DOHH2 (cell line): ENCODE data around the gene GUCY2D.

Experiments used
- CTCF ChIP-seq: fragments of 200-600 bp; sonication (generic); IDR thresholded peaks from one replicate; pipeline ENCODE4 v1.5.1; 2014; ENCODE audit warnings: antibody characterized with exemption, mild to moderate bottlenecking, low read depth, low read length; ENCODE audit not compliant: poor library complexity, severe bottlenecking
- EZH2phosphoT487 ChIP-seq: fragments of 200-600 bp; sonication (generic); IDR thresholded peaks from 2 replicates; pipeline ENCODE4 v1.6.1; 2017; ENCODE audit warnings: borderline replicate concordance, mild to moderate bottlenecking, antibody characterized with exemption, low read length, moderate library complexity, mixed read lengths

- TF ChIP-seq CTCF (no peak), EZH2phosphoT487 (no peak)
These were observed 45.3 kb downstream of the GUCY2D start for GRCh38 chr17:8047769-8048110.
